ENCODE measurements around the gene DSCAML1. TPM values are rescaled to one million over a fixed set of nuclear protein-coding genes. Genes with fewer than 3 reads are reported as not detected.

DSCAML1 gene
- total and polyA plus RNA-seq, 2 of the 8 experiments (the other 6 are each of a cell fraction or from before 2014, with no cell fraction given): 0.19 to 0.24 TPM

GRCh38 chr11:117706322-117706814 lies 90.6 kb downstream of the DSCAML1 start:
- Histone ChIP-seq H3K9me3 (ENCODE audit: insufficient read depth in 2 of 2, low read depth in 1 of 2, low read length in 1 of 2) (no peaks in the 10 kb centered on the region), H3K36me3 (ENCODE audit: control insufficient read depth in 2 of 4, insufficient read depth in 4 of 4, low read length in 3 of 4) (no peaks in the 10 kb centered on the region), H3K56ac (replicated peaks; ENCODE audit: insufficient read length, low read depth, low read length) (no peak overlapping the region), H3K23me2 (ENCODE audit: low read depth, low read length) (no peaks in the 10 kb centered on the region), H2AFZ (ENCODE audit: low read length) (no peak overlapping the region), H4K5ac (ENCODE audit: insufficient read length, low read depth, low read length) (no peak overlapping the region), H2BK20ac (ENCODE audit: low read length) (no peak overlapping the region), H3K23ac (ENCODE audit: insufficient read length) (no peak overlapping the region), H3K18ac (ENCODE audit: extremely low read depth, low read length) (no peak overlapping the region), H2BK5ac (ENCODE audit: low read depth, low read length) (no peak overlapping the region), H3K79me1 (ENCODE audit: low read depth, low read length) (no peaks in the 10 kb centered on the region; the same call in 1 of the 2 replicates), H3K27me3 (replicated peaks in 1 of 4; ENCODE audit: control insufficient read depth in 3 of 4, extremely low read depth in 1 of 4, insufficient read depth in 3 of 4, low read length in 3 of 4) (no peaks in the 10 kb centered on the region), H3K79me2 (ENCODE audit: control insufficient read depth in 1 of 2, insufficient read depth in 2 of 2, low read length in 2 of 2) (no peaks in the 10 kb centered on the region), H2BK12ac (ENCODE audit: low read depth, low read length) (no peak overlapping the region), H4K91ac (replicated peaks; ENCODE audit: insufficient read length, low read length) (no peak overlapping the region), H3K9ac (replicated peaks in 1 of 4; ENCODE audit: extremely low read depth in 1 of 4, low read depth in 3 of 4, low read length in 3 of 4) (no peak overlapping the region), H3K4me2 (ENCODE audit: insufficient read depth in 1 of 2, low read depth in 2 of 2, low read length in 2 of 2) (no peak overlapping the region), H3K27ac (ENCODE audit: low read depth, low read length) (no peak overlapping the region), H3K4ac (replicated peaks; ENCODE audit: insufficient read length, low read depth, low read length) (no peak overlapping the region), H4K20me1 (replicated peaks in 1 of 2; ENCODE audit: control insufficient read depth in 1 of 2, insufficient read depth in 2 of 2, low read length in 2 of 2) (no peaks in the 10 kb centered on the region), H4K8ac (ENCODE audit: extremely low read depth, insufficient read depth, low read length) (no peak overlapping the region), H2BK120ac (replicated peaks; ENCODE audit: low read depth, low read length) (no peak overlapping the region), H2BK15ac (ENCODE audit: low read length) (no peak overlapping the region), H2AK5ac (ENCODE audit: low read depth, low read length) (no peak overlapping the region), H3K14ac (ENCODE audit: insufficient read length) (no peak overlapping the region), H3K4me3 (ENCODE audit: extremely low read depth in 1 of 4, insufficient read depth in 2 of 4, low read depth in 3 of 4, low read length in 4 of 4) (no peak overlapping the region), H3K4me1 (replicated peaks in 1 of 4; ENCODE audit: control insufficient read depth in 3 of 4, insufficient read depth in 4 of 4, low read length in 3 of 4) (peaks cover 2 to 5% (median 4%) of the 10 kb centered on the region in 4 experiments; a peak in 6 of 7 replicates)
- POLR2A ChIA-PET (ENCODE audit: partially characterized antibody): no interaction called here
- no peak for FAIRE-seq
- no peak for DNase-seq (ENCODE audit: low read depth in 1 of 2, low spot score in 2 of 2)
- WGBS, 2 experiments (ENCODE audit: extremely low coverage in 1 of 2, insufficient coverage in 1 of 2, insufficient read length in 1 of 2, insufficient replicate concordance in 2 of 2, low coverage in 1 of 2, low lambda C conversion rate in 2 of 2, missing lambda C conversion rate in 1 of 2): 91% methylated on average over 12 of the region's 12 CpGs; no CpG with 5 or more reads in 1 of the 2 experiments
- CTCF ChIA-PET (ENCODE audit: partially characterized antibody): interaction anchor here (1.8 to 2.0 kb wide), 2 partner anchors 13 to 101 kb away, joined by 4 to 5 read pairs; no protein-coding TSS in a partner anchor
- TF ChIP-seq TAF7 (optimal IDR thresholded peaks at IDR 0.05; ENCODE audit: borderline replicate concordance, low read depth, low read length) (no peak), JUND (IDR thresholded peaks at IDR 0.05; ENCODE audit: low read length) (no peak), KDM4A (IDR thresholded peaks at IDR 0.05; ENCODE audit: low read depth, low read length, severe bottlenecking) (no peak), NRF1 (IDR thresholded peaks at IDR 0.05; ENCODE audit: low read depth, low read length) (no peak), EZH2 (IDR thresholded peaks at IDR 0.05; ENCODE audit: low read depth, low read length, severe bottlenecking) (no peak), CHD1 (IDR thresholded peaks at IDR 0.05; ENCODE audit: low read depth, low read length) (no peak), POU5F1 (IDR thresholded peaks at IDR 0.05; ENCODE audit: low read depth, low read length) (no peak)

Measured in H1 (cell line).